CD4-positive, alpha-beta T cell treated with Interleukin-21 for 1 hour (primary cell): ENCODE data around the gene BRS3.

Experiments used
- DNase-seq: peaks from one replicate; pipeline ENCODE4 v3.0.0-alpha.2; 2020

Gene BRS3

GRCh38 chrX:136496186-136496763 is 8.5 kb downstream of the BRS3 start:
- DNase-seq: no peak

GRCh38 chrX:136496764-136497555 is 9.2 kb downstream of the BRS3 start:
- peak; percentile 92 for DNase-seq

GRCh38 chrX:136497556-136498052 is 9.9 kb downstream of the BRS3 start, which contains the start of gene HTATSF1:
TSS of gene HTATSF1 (plus strand) at chrX:136497592. CDS start at chrX:136497685, 93 bp downstream.
- no peak for DNase-seq

GRCh38 chrX:136519069-136519468 is 31.3 kb downstream of the BRS3 start:
- DNase-seq: no peak

GRCh38 chrX:136523770-136524169 is 36.0 kb downstream of the BRS3 start:
- DNase-seq: no peak

- no peak for DNase-seq
Observed at GRCh38 chrX:136525738-136526606, 38.2 kb downstream of the BRS3 start.

- DNase-seq: no peak
Observed at GRCh38 chrX:136528645-136529315, 41.0 kb downstream of the BRS3 start.

GRCh38 chrX:136529795-136530194 is 42.0 kb downstream of the BRS3 start:
- no peak for DNase-seq

GRCh38 chrX:136531951-136532350 is 44.2 kb downstream of the BRS3 start, which contains the start of gene VGLL1:
TSS of gene VGLL1 (plus strand) at chrX:136532215. CDS start at chrX:136536021, 3,806 bp downstream.
- DNase-seq: no peak

- DNase-seq: no peak
Observed at GRCh38 chrX:136534131-136534530, 46.4 kb downstream of the BRS3 start.

GRCh38 chrX:136538811-136539210 is 51.1 kb downstream of the BRS3 start:
- DNase-seq: no peak

GRCh38 chrX:136540226-136540625 is 52.5 kb downstream of the BRS3 start:
- no peak for DNase-seq

GRCh38 chrX:136541294-136541693 is 53.5 kb downstream of the BRS3 start:
- DNase-seq: no peak

- no peak for DNase-seq
Observed at GRCh38 chrX:136542281-136542680, 54.5 kb downstream of the BRS3 start.
